ENCODE results near the gene ERN2. TPM values are rescaled to one million over a fixed set of nuclear protein-coding genes. Genes with fewer than 3 reads are reported as not detected.
"Not testable (repeated sequence)": the region's sequence is repeated elsewhere in the genome, so short reads cannot be mapped to it uniquely, and the experiment has no call there.

ERN2 gene
- total RNA-seq, 1 donor from 2014 or later, result 0.64 TPM

DNA sequence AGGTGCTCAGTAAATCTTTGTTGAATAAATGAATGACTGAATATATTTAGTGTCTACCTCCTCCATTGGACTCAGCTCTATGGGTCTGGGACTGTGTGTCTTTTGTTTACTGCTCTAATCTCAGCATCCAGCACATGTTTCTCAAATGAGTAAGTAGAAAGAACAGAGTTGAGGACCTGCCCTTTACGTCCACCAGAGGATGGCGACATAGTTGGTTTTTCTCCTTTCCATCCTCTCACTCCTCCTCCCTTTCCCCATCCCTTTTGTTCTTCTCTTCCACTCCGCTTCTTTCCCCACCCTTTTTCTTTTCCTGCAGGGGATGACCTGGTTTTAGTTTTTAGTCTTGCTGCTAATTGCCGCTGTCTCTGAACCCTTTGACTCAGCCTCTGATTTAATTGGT lies 29.7 kb upstream of the ERN2 start:
- no peaks in the 10 kb centered on the region for H3K27me3 Mint-ChIP-seq (ENCODE audit: unreplicated experiment)
- H3K36me3 Mint-ChIP-seq (ENCODE audit: unreplicated experiment), result no peaks in the 10 kb centered on the region
- H3K9me3 Mint-ChIP-seq (ENCODE audit: unreplicated experiment), result no peaks in the 10 kb centered on the region
- H3K4me3 Mint-ChIP-seq (ENCODE audit: unreplicated experiment), result no peak overlapping the region
- H3K4me1 Mint-ChIP-seq (ENCODE audit: low read depth, unreplicated experiment), result no peaks in the 10 kb centered on the region
- no peak for DNase-seq
- no peak overlapping the region for H3K27ac Mint-ChIP-seq (ENCODE audit: unreplicated experiment)
- TF ChIP-seq, protein P1, sequence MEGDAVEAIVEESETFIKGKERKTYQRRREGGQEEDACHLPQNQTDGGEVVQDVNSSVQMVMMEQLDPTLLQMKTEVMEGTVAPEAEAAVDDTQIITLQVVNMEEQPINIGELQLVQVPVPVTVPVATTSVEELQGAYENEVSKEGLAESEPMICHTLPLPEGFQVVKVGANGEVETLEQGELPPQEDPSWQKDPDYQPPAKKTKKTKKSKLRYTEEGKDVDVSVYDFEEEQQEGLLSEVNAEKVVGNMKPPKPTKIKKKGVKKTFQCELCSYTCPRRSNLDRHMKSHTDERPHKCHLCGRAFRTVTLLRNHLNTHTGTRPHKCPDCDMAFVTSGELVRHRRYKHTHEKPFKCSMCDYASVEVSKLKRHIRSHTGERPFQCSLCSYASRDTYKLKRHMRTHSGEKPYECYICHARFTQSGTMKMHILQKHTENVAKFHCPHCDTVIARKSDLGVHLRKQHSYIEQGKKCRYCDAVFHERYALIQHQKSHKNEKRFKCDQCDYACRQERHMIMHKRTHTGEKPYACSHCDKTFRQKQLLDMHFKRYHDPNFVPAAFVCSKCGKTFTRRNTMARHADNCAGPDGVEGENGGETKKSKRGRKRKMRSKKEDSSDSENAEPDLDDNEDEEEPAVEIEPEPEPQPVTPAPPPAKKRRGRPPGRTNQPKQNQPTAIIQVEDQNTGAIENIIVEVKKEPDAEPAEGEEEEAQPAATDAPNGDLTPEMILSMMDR (IDR thresholded peaks at IDR 0.05; ENCODE audit: partially characterized antibody, unreplicated experiment), result no peak

DNA sequence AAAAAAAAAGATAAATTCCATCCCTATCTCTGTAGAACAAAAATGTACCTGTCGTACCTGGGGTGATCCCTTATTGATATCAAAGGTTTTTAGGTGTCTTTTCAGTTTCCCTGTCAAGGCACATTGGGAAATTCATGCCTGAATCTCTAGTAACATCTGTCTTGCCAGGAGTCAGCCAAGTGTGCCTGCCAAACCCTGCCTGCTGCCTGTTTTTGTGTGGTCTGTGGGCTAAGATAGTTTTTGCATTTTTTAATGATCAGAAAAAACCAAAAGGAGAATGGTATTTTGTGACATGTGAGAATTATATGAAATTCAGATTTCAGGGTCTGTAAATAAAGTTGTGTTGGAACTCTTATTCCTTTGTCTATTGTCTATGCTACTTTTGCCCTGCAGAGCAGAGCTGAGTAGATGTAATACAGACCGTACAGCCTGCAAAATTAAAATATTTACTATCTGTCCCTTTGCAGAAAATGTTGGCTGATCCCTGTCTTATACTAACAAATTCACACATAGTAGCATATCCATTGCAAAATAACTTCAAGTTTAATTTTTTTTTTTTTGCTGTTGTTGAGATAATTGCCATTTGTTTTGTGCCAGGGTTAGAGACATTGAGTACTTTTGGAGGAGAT lies 28.8 kb upstream of the ERN2 start:
- Mint-ChIP-seq H3K4me1 (ENCODE audit: low read depth, unreplicated experiment) (no peaks in the 10 kb centered on the region), H3K9me3 (ENCODE audit: unreplicated experiment) (no peaks in the 10 kb centered on the region), H3K27ac (ENCODE audit: unreplicated experiment) (no peak overlapping the region), H3K27me3 (ENCODE audit: unreplicated experiment) (no peaks in the 10 kb centered on the region), H3K4me3 (ENCODE audit: unreplicated experiment) (no peak overlapping the region), H3K36me3 (ENCODE audit: unreplicated experiment) (no peaks in the 10 kb centered on the region)
- TF ChIP-seq, protein P1 (IDR thresholded peaks at IDR 0.05; ENCODE audit: partially characterized antibody, unreplicated experiment), result no peak
- DNase-seq, result no peak

DNA sequence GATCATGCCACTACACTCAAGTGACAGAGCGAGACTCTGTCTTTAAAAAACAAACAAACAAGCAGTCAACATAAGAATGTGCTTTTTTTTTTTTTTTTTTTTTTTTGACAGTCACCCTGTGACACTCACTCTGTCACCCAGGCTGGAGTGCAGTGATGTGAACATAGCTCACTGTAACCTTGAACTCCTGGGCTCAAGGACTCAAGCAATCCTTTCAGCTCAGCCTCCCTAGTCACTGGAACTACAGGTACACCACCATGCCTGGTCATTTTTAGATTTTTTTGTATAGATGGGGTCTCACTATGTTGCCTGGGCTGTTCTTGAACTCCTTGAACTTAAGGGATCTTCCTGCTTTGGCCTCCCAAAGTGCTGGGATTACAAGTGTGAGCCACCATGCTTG lies 26.5 kb upstream of the ERN2 start:
- TF ChIP-seq, protein P1 (IDR thresholded peaks at IDR 0.05; ENCODE audit: partially characterized antibody, unreplicated experiment), result no peak
- DNase-seq, result no peak
- no peaks in the 10 kb centered on the region for H3K9me3 Mint-ChIP-seq (ENCODE audit: unreplicated experiment)
- H3K4me3 Mint-ChIP-seq (ENCODE audit: unreplicated experiment), result no peak overlapping the region
- no peaks in the 10 kb centered on the region for H3K4me1 Mint-ChIP-seq (ENCODE audit: low read depth, unreplicated experiment)
- H3K27me3 Mint-ChIP-seq (ENCODE audit: unreplicated experiment), result no peaks in the 10 kb centered on the region
- H3K36me3 Mint-ChIP-seq (ENCODE audit: unreplicated experiment), result no peaks in the 10 kb centered on the region
- H3K27ac Mint-ChIP-seq (ENCODE audit: unreplicated experiment), result no peak overlapping the region

DNA sequence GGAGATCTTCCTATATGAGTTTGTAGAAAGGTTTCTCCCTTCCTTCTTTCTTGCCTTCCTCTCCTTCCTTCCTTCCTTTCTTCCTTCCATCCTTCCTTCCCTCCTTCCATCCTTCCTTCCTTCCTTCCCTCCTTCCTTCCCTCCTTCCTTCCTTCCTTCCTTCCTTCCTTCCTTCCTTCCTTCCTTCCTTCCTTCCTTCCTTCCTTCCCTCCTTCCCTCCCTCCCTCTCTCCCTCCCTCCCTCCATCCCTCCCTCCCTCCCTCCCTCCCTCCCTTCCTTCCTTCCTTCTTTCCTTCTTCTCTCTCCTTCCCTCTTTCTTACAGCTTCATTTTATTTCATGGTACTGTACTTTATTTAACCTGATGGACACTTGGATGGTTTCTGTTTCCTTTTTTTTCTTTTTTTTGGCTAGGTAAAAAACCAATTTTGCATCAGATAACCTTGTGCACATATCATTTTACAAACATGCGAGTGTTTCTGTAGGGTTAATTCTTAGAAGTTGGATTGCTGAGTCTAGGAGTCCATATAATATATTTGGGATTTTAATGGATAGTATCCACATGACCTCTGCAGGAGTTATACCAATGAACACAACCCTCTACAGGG lies 24.5 kb upstream of the ERN2 start:
- H3K27me3 Mint-ChIP-seq (ENCODE audit: unreplicated experiment); H3K36me3 Mint-ChIP-seq (ENCODE audit: unreplicated experiment); H3K9me3 Mint-ChIP-seq (ENCODE audit: unreplicated experiment); H3K4me1 Mint-ChIP-seq (ENCODE audit: low read depth, unreplicated experiment); H3K4me3 Mint-ChIP-seq (ENCODE audit: unreplicated experiment); H3K27ac Mint-ChIP-seq (ENCODE audit: unreplicated experiment); DNase-seq: not testable (repeated sequence)

DNA sequence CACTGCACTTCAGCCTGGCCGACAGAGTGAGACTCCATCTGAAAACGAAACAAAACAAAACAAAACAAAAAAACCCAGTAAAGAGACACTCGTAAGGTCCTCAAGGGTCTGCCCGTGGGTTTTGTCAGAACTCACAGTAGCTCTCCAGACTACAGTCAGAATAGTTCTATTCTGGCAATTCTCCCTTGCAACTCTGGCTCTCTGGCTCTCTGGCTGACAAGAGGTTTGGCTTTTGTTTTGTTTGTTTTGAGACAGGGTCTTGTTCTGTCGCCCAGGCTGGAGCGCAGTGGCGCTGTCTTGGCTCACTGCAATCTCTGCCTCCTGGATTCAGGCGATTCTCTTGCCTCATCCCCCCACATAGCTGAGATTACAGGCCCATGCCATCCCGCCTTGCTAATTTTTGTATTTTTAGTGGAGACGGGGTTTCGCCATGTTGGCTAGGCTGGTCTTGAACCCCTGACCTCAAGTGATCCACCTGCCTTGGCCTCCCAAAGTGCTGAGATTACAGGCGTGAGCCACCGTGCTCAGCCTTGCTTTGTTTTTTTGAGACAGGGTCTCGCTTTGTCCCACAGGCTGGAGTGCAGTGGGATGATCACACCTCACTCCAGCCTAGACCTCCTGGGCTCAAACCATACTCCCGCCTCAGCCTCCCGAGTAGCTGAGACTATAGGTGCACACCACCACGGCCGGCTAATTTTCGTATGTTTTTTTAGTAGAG lies 21.3 kb upstream of the ERN2 start:
- no peaks in the 10 kb centered on the region for H3K36me3 Mint-ChIP-seq (ENCODE audit: unreplicated experiment)
- H3K9me3 Mint-ChIP-seq (ENCODE audit: unreplicated experiment), result no peaks in the 10 kb centered on the region
- H3K27me3 Mint-ChIP-seq (ENCODE audit: unreplicated experiment), result no peaks in the 10 kb centered on the region
- no peak overlapping the region for H3K4me3 Mint-ChIP-seq (ENCODE audit: unreplicated experiment)
- TF ChIP-seq, protein P1 (IDR thresholded peaks at IDR 0.05; ENCODE audit: partially characterized antibody, unreplicated experiment), result no peak
- no peaks in the 10 kb centered on the region for H3K4me1 Mint-ChIP-seq (ENCODE audit: low read depth, unreplicated experiment)
- no peak for DNase-seq
- H3K27ac Mint-ChIP-seq (ENCODE audit: unreplicated experiment), result no peak overlapping the region
